Prostate gland (tissue), 2 donors: ENCODE data around the gene NIPAL1. TPM values are rescaled to one million over a fixed set of nuclear protein-coding genes. Genes with fewer than 3 reads are reported as not detected.

Source experiments
- DNase-seq: peaks from one replicate; pipeline ENCODE4 v3.0.0-alpha.2; 2019; ENCODE audit warnings: low spot score
- H3K27ac ChIP-seq, 2 donors: fragments of 200-600 bp; sonication (generic); 2 replicates each; pipeline ENCODE4 v1.5.1; 2017 to 2019
- H3K27me3 ChIP-seq: fragments of 200-600 bp; sonication (generic); replicated peaks from 2 replicates; pipeline ENCODE4 v1.5.1; 2019; ENCODE audit not compliant: insufficient read depth
- H3K36me3 ChIP-seq, 2 donors: fragments of 200-600 bp; sonication (generic); 1 replicate in 1 of 2; 2 replicates in 1 of 2; pipeline versions ENCODE4 v1.5.1 to v1.8.1; 2017 to 2019
- H3K4me1 ChIP-seq: fragments of 200-600 bp; sonication (generic); replicated peaks from 2 replicates; pipeline ENCODE4 v1.5.1; 2019
- H3K4me3 ChIP-seq, 2 donors: fragments of 200-600 bp; sonication (generic); 2 replicates each; pipeline ENCODE4 v1.5.1; 2017 to 2019
- H3K9me3 ChIP-seq: fragments of 200-600 bp; sonication (generic); 2 replicates; pipeline ENCODE4 v1.5.1; 2017
- POLR2A ChIP-seq: fragments of 450-650 bp; IDR thresholded peaks from one replicate; pipeline ENCODE4 v1.6.1; 2016; ENCODE audit warnings: antibody characterized with exemption, mild to moderate bottlenecking
- POLR2AphosphoS5 ChIP-seq: sonication (generic); formaldehyde crosslinking; IDR thresholded peaks from one replicate; pipeline ENCODE4 v1.6.1; 2017; ENCODE audit warnings: antibody characterized with exemption
- WGBS: methylation state at CpG from one replicate; pipeline ENCODE4 v1.1.5; 2018; 5-methylcytosine and 5-hydroxymethylcytosine counted together
- intact Hi-C: fragments of 100-400 bp; cut with DNase I; formaldehyde crosslinking; loops from one replicate; pipeline ENCODE4 v1.14.2; 2022
- total RNA-seq, 2 donors: library from RNA; depleted of rRNA; stranded (reverse); fragments of >200 nt; gene quantifications; one replicate each; pipeline ENCODE4 v1.1.0, GENCODE V29; 2016
- TF ChIP-seq, protein P1 (sequence below), 4 experiments: fragments of 200-600 bp in 2 of 4; fragments of 450-650 bp in 2 of 4; sonication (generic) in 2 of 4; IDR thresholded peaks; 1 replicate in 3 of 4; 2 replicates in 1 of 4; pipeline ENCODE4 v1.5.1; 2016 to 2019; ENCODE audit warnings: antibody characterized with exemption in 4 of 4, mild to moderate bottlenecking in 2 of 4, moderate library complexity in 2 of 4

Gene NIPAL1
- total RNA-seq, 2 donors from 2014 or later = 5.4 to 5.6 TPM

DNA sequence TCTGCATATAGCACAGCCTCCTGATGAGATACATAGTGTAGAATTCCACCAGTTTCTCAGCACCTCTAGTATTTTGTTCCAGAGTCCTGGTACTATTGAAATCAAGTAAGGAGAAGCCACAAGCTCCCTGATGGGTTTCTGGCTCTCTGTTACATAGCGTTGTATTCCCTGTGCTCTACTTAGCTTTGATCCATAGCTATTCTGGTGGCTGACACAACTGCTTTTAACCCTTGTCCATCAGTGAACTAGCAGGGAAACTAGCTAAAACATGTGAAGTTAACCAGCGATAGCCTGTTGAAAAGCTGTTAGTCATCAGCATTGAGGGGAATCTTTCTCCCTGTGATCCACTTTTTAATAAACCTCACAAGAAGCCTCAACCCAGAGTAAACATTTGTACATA is 26.9 kb downstream of the NIPAL1 start:
- WGBS = 51% methylated on average over 2 of the region's 2 CpGs
- Histone ChIP-seq H3K27ac (no peak overlapping the region), H3K4me1 (no peaks in the 10 kb centered on the region), H3K4me3 (no peak overlapping the region), H3K9me3 (no peaks in the 10 kb centered on the region), H3K36me3 (no peaks in the 10 kb centered on the region), H3K27me3 (no peaks in the 10 kb centered on the region)
- intact Hi-C loops = no loop called here
- DNase-seq = no peak
- TF ChIP-seq, protein P1, sequence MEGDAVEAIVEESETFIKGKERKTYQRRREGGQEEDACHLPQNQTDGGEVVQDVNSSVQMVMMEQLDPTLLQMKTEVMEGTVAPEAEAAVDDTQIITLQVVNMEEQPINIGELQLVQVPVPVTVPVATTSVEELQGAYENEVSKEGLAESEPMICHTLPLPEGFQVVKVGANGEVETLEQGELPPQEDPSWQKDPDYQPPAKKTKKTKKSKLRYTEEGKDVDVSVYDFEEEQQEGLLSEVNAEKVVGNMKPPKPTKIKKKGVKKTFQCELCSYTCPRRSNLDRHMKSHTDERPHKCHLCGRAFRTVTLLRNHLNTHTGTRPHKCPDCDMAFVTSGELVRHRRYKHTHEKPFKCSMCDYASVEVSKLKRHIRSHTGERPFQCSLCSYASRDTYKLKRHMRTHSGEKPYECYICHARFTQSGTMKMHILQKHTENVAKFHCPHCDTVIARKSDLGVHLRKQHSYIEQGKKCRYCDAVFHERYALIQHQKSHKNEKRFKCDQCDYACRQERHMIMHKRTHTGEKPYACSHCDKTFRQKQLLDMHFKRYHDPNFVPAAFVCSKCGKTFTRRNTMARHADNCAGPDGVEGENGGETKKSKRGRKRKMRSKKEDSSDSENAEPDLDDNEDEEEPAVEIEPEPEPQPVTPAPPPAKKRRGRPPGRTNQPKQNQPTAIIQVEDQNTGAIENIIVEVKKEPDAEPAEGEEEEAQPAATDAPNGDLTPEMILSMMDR (IDR thresholded peaks at IDR 0.05) = no peak
- TF ChIP-seq POLR2AphosphoS5 (no peak), POLR2A (no peak)

DNA sequence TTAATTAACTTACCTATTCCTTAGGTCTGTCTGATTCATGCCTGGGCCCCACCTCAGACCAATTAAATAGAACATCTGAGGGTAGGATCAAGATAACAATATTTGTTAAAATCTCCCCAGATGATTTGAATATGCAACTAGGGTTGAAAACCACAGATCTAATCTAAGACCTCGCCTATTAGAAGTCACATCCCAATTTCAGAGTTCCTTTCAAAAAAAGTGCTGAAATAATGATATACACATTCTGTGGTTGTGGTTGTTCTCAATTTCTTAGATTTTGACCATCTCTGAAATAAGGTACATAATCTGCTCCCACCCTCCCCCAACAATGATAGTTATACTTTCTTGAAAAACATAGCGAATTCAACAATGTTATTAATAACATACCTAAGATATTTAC is 27.7 kb downstream of the NIPAL1 start:
- DNase-seq = no peak
- 86% methylated on average over 2 of the region's 2 CpGs for WGBS
- intact Hi-C loops = no loop called here
- TF ChIP-seq, protein P1 (IDR thresholded peaks at IDR 0.05) = no peak
- TF ChIP-seq POLR2A = no peak
- TF ChIP-seq POLR2AphosphoS5 = no peak
- H3K4me1 ChIP-seq = no peaks in the 10 kb centered on the region
- no peaks in the 10 kb centered on the region for H3K36me3 ChIP-seq
- H3K27ac ChIP-seq = no peak overlapping the region
- no peak overlapping the region for H3K4me3 ChIP-seq
- H3K27me3 ChIP-seq = no peaks in the 10 kb centered on the region
- H3K9me3 ChIP-seq = no peaks in the 10 kb centered on the region

DNA sequence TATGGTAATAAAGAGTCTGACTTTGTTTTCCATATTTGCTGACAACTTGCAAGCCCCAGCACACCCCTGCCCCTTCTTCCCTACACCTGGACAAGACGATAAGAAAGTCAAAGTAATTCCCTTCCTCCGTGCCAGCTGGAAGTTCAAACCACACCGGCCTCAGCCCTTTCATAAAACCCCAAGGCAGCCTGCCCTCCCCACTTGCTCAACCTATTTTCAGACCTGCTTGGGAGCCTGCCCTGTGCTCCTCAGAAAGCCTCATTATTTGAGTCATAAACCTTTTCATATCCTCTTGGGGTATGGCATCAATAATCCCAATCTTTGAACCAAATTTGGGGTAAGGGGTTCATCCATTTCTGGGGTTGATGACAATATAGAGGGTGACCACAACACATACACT is 29.5 kb downstream of the NIPAL1 start:
- intact Hi-C loops = no loop called here

DNA sequence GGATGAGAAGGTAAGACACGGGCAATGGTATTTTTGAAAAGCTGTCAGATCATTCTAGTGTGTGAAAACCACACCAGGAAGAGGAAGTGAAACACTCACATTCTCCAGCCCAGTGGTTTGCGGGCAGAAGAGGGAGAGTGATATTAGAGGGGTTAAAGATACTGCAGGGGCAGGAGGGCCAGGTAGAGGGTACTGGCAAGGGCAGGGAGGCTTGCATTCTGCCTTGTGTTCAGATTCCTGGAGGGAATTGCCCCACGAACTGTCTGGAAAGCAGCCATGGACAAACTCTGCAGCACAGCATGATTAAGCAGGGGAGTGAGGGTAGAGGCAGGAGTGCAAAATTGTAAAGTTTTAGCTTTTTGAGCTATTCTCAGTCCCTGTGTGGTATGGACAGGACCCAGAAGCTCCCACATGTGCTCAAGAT is 30.9 kb downstream of the NIPAL1 start:
- intact Hi-C loops = no loop called here
- WGBS = 47% methylated on average over 3 of the region's 3 CpGs
- DNase-seq = no peak

More for the DNA sequence above, 29.5 kb downstream of the NIPAL1 start:
- WGBS = 37% methylated on average over 3 of the region's 3 CpGs
- peak; percentile 17 for DNase-seq
- Histone ChIP-seq H3K4me3 (no peak overlapping the region), H3K9me3 (no peaks in the 10 kb centered on the region), H3K27ac (no peak overlapping the region), H3K4me1 (no peaks in the 10 kb centered on the region), H3K27me3 (no peaks in the 10 kb centered on the region), H3K36me3 (no peaks in the 10 kb centered on the region)
- no peak for TF ChIP-seq POLR2A
- TF ChIP-seq POLR2AphosphoS5 = no peak
- TF ChIP-seq, protein P1 (IDR thresholded peaks at IDR 0.05) = no peak

DNA sequence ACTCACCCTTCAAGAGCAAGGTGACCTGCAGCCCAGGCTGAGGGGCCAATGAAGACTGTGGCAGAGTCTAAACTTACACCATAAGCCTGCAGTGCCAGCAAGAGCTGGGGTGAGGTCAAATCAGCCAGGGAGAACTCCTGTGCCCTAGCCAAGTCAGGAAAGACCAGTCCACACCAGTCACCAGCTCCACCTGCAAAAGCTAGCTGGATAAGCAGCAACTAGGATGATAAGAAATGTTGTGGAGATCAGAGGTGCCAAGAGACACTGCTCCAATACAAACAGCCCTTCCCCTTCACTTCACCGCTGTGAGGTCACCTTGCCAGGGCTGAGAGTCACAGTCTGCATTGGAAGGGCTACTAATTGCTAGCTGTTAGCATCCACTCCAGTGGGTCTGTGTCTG is 31.3 kb downstream of the NIPAL1 start:
- no peak for DNase-seq
- Histone ChIP-seq H3K27me3 (no peaks in the 10 kb centered on the region), H3K36me3 (no peaks in the 10 kb centered on the region), H3K27ac (no peak overlapping the region), H3K9me3 (no peaks in the 10 kb centered on the region), H3K4me1 (no peaks in the 10 kb centered on the region), H3K4me3 (no peak overlapping the region)
- 65% methylated on average over 1 of the region's 1 CpG for WGBS
- TF ChIP-seq POLR2A (no peak), POLR2AphosphoS5 (no peak)
- TF ChIP-seq, protein P1 (IDR thresholded peaks at IDR 0.05) = no peak
- intact Hi-C loops = no loop called here

More for the DNA sequence above, 30.9 kb downstream of the NIPAL1 start:
- Histone ChIP-seq H3K9me3 (no peaks in the 10 kb centered on the region), H3K4me1 (no peaks in the 10 kb centered on the region), H3K27me3 (no peaks in the 10 kb centered on the region), H3K36me3 (no peaks in the 10 kb centered on the region), H3K27ac (no peak overlapping the region), H3K4me3 (no peak overlapping the region)
- TF ChIP-seq POLR2AphosphoS5 = no peak
- TF ChIP-seq, protein P1 (IDR thresholded peaks at IDR 0.05) = no peak
- TF ChIP-seq POLR2A = no peak
